NB4 (cell line): ENCODE results near the gene MYO7A.

ENCODE experiments used
- DNase-seq: peaks from one replicate; pipeline ENCODE4 v3.0.0; 2010; ENCODE audit warnings: low read depth
- H3K4me3 ChIP-seq: one replicate; pipeline ENCODE4 v1.5.1; 2011; ENCODE audit warnings: mild to moderate bottlenecking, low read depth, low read length, moderate library complexity
- MYC ChIP-seq: IDR thresholded peaks from 2 replicates; pipeline ENCODE4 v1.6.1; 2011; ENCODE audit warnings: low read depth, low read length
- POLR2A ChIP-seq: IDR thresholded peaks from 2 replicates; pipeline ENCODE4 v1.6.1; 2011; ENCODE audit warnings: mild to moderate bottlenecking; ENCODE audit not compliant: insufficient read length; ENCODE audit errors: extremely low read depth
- TF ChIP-seq, protein P1 (sequence below): IDR thresholded peaks from one replicate; pipeline ENCODE4 v1.5.1; 2012; ENCODE audit warnings: low read depth, low read length
- TF ChIP-seq, protein P2 (sequence below): IDR thresholded peaks from 2 replicates; pipeline ENCODE4 v1.6.1; 2011; ENCODE audit warnings: low read depth, low read length

Gene MYO7A

DNA sequence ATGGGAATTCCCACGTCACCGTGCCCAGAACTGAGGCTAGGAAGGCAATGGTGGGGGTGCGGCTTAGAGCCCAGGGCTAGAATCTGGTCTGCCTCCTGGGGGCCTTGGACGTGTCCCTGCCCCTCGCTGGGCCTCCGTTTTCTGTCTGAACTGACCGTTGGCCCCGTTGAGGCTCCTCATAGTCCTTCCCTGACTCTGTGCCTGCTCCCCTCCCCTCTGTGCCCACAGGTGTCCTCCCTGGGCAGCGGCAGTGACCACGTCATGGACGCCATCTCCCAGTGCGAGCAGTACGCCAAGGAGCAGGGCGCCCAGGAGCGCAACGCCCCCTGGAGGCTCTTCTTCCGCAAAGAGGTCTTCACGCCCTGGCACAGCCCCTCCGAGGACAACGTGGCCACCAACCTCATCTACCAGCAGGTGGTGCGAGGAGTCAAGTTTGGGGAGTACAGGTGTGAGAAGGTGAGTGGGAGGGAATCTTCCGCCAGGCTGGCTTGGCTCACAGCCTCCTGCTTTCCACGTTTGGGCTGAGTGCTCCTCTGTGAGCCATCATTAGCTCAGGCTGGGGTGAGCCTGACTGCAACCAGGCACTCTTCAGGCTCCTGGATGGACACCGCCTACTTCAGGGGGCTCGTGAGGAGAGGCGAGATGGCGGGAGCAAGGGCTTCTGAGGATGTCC is 63.9 kb downstream of the MYO7A start:
- no peak overlapping the region for H3K4me3 ChIP-seq
- DNase-seq = peak; percentile 77
- TF ChIP-seq, protein P1, sequence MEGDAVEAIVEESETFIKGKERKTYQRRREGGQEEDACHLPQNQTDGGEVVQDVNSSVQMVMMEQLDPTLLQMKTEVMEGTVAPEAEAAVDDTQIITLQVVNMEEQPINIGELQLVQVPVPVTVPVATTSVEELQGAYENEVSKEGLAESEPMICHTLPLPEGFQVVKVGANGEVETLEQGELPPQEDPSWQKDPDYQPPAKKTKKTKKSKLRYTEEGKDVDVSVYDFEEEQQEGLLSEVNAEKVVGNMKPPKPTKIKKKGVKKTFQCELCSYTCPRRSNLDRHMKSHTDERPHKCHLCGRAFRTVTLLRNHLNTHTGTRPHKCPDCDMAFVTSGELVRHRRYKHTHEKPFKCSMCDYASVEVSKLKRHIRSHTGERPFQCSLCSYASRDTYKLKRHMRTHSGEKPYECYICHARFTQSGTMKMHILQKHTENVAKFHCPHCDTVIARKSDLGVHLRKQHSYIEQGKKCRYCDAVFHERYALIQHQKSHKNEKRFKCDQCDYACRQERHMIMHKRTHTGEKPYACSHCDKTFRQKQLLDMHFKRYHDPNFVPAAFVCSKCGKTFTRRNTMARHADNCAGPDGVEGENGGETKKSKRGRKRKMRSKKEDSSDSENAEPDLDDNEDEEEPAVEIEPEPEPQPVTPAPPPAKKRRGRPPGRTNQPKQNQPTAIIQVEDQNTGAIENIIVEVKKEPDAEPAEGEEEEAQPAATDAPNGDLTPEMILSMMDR = peak; percentile 97
- TF ChIP-seq, protein P2, sequence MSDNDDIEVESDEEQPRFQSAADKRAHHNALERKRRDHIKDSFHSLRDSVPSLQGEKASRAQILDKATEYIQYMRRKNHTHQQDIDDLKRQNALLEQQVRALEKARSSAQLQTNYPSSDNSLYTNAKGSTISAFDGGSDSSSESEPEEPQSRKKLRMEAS = no peak

DNA sequence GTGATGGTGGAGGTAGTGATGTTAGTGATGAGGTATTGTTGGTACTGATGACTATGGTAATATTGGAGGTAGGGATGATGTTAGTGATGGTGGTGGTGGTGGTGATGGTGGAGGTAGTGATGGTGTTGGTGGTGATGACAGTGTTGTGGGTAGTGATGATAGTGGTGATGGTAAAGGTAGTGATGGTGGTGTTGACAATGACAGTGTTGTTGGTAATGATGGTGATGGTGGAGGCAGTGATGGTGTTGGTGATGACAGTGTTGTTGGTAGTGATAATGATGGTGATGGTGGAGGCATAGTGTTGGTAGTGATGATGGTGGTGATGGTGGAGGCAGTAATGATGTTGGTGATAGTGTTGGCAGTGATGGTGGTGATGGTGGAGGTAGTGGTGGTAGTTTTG is 65.1 kb downstream of the MYO7A start:
- TF ChIP-seq POLR2A = no peak
- TF ChIP-seq, protein P1 = no peak
- TF ChIP-seq, protein P2 = no peak
- TF ChIP-seq MYC = no peak
- no peak for DNase-seq
- H3K4me3 ChIP-seq = no peak overlapping the region

DNA sequence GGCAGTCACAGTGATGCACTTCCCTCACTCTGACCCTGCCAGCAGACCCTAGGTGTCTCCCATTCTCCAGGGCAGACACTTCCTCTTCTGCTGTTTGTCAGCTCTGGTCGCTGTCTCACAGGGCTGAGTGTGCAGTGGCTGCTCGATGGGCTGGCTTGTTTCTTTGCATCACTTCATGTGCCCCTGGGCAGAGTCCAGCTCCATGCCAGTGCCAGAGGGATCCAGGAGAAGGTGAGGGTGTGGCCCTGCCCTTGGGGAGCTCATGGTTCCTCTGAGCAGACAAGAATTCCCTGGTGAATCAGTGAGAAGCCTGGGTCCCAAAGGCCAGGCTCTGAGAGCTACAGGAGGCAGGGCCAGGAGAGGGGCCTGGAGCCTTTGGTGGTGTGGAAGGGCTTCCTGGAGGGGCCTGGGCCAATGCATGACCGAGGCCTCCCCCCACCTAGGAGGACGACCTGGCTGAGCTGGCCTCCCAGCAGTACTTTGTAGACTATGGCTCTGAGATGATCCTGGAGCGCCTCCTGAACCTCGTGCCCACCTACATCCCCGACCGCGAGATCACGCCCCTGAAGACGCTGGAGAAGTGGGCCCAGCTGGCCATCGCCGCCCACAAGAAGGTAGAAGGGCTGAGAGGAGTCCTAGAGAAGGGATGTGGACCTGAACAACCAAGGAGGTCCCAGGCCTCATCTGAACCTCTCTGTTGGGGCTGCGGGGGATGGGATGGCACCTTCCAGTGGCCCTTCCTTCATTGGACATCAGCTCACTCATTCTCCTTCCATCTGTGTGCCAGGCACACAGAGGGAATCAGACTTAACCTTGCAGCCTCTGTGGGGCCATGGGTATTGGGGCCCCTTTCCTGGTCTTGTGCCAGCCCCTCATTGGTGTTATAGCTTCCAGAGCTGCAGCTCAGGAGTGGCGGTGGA is 66.1 kb downstream of the MYO7A start:
- H3K4me3 ChIP-seq = no peak overlapping the region
- DNase-seq = peak; percentile 54
- TF ChIP-seq, protein P1 = no peak
- TF ChIP-seq, protein P2 = no peak
- TF ChIP-seq POLR2A = no peak

DNA sequence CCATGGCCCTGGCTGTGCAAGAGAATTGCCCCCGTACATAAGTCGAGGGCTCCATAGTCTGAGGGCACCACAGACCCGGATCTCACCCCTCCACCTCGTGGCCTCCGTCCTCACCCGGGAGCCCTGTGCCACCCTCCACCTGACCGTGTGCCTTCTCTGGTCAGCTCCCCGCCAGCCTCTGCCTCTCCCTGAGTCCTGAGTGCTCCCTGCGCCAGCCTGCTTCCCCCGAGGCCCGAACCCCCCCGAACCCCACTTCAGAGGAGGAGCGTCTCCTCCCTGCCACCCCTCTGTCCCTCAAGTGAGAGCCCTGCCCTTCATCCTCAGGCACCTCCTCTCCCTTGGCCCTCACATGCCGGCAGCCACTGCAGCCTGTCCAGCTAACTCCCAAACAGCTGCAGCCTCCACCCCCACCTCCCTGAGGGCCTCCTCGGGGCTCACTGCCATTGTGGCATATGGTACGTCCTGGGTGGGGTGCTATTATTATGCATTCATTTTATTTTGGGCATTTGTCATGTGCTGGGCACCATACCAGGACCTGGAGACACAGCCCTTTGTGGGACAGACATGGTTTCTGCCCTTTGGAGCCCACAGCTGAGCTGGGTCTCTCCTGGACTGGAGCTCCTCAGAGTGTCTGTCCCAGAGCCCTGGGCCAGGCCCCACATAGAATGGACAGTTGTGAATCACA is 67.2 kb downstream of the MYO7A start:
- H3K4me3 ChIP-seq = no peak overlapping the region
- TF ChIP-seq, protein P2 = no peak
- no peak for TF ChIP-seq MYC
- no peak for TF ChIP-seq POLR2A
- TF ChIP-seq, protein P1 = no peak
- DNase-seq = no peak

DNA sequence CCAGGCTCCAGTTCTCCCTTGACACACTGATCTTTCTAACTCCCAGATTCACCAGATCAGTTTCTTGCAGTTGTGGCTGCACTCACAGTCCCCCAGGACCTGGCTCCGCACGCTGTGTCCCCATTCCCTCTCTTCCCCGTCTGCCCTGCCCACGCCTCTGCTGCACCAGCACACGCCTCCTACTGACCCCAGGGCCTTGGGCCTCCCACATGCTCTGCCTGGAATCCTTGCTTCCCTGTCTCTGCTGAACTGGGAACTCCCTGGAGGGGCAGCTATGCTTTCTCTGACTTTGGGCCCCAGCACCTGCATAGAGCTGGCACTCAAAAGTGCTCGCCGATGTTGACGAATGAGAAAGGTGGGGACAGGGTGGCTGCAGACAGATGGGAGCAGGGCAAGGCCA is 68.9 kb downstream of the MYO7A start:
- no peak for DNase-seq
- TF ChIP-seq, protein P2 = no peak
- TF ChIP-seq POLR2A (no peak), MYC (no peak)
- TF ChIP-seq, protein P1 = no peak
- no peak overlapping the region for H3K4me3 ChIP-seq
